ENCODE measurements around the gene ADAMTS3.

ADAMTS3 gene

DNA sequence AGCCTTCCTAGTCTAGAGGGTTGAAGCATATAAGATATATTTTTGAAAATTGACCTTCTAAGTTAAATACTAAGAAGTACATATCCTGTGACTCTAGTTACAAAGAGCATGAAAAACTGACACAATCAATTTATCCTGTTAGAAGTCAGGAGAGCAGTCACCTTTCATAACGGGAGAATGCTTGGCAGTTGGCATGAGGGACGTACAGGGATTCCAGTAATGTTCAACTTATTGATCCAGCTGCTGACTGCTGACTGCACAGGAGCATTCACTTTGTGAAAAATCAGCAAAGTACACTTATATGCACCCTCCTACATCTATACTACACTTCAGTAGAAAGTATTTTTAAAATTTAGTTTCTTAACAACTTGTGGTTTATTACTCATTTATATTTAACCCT lies 4.2 kb downstream of the ADAMTS3 start:
- TF ChIP-seq, protein P1, sequence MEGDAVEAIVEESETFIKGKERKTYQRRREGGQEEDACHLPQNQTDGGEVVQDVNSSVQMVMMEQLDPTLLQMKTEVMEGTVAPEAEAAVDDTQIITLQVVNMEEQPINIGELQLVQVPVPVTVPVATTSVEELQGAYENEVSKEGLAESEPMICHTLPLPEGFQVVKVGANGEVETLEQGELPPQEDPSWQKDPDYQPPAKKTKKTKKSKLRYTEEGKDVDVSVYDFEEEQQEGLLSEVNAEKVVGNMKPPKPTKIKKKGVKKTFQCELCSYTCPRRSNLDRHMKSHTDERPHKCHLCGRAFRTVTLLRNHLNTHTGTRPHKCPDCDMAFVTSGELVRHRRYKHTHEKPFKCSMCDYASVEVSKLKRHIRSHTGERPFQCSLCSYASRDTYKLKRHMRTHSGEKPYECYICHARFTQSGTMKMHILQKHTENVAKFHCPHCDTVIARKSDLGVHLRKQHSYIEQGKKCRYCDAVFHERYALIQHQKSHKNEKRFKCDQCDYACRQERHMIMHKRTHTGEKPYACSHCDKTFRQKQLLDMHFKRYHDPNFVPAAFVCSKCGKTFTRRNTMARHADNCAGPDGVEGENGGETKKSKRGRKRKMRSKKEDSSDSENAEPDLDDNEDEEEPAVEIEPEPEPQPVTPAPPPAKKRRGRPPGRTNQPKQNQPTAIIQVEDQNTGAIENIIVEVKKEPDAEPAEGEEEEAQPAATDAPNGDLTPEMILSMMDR (IDR thresholded peaks at IDR 0.05) = no peak

DNA sequence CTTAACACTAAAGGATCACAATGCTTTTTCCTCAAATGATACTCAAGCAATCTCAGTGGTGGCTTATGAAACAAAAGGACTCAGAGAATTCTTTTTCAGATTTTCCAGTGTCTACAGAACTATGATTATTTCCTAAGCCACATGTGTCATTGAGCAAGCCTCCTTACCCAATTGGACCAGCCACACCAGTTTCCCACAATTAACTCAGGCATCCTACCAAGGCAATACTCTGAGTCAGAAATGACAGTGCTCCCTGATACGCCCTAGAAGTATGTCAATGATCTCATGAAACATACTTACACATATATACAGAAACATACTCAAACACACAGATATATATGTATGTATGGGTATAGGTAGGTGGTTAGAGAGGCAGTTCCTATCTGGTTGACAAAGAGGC lies 4.8 kb downstream of the ADAMTS3 start:
- TF ChIP-seq, protein P1 (IDR thresholded peaks at IDR 0.05) = no peak

DNA sequence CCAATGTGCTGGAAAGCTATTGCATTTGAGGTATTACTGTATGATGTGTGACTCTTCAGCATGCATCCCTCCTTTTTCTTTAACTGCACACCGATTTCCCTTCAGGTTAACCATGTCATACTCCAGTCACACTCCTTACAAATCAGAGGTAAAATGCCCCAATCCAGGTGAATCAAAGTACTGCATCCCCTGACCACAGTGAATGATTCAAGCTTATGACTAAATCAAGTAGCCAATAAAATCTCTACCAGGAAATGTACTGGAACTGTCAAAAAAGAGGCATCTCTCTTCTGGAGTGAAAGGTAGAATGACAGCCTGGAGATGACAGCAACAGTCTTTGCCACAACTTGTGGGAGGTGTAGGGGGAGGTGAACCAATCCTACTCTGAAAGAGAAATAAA lies 10.4 kb downstream of the ADAMTS3 start:
- TF ChIP-seq, protein P1 (IDR thresholded peaks at IDR 0.05) = no peak

DNA sequence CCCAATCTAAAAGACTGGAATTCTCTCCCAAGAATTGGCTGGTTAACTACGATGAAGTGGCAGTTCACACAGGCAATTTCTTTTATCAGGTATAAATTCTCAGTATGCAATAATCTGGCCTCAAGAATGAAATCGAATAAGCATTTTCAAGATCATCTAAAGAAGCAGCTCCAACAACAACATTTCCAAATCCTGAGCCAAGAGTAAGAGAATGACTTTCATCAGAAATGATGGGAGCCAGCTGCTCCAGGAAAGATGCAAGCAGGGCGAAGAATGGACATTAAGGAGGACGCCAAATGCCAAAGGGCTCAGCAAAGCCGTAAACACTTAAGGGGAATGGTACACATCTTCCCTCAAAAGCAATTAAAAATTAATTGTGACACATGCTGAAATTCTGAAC lies 12.0 kb downstream of the ADAMTS3 start:
- TF ChIP-seq, protein P1 (IDR thresholded peaks at IDR 0.05) = no peak

DNA sequence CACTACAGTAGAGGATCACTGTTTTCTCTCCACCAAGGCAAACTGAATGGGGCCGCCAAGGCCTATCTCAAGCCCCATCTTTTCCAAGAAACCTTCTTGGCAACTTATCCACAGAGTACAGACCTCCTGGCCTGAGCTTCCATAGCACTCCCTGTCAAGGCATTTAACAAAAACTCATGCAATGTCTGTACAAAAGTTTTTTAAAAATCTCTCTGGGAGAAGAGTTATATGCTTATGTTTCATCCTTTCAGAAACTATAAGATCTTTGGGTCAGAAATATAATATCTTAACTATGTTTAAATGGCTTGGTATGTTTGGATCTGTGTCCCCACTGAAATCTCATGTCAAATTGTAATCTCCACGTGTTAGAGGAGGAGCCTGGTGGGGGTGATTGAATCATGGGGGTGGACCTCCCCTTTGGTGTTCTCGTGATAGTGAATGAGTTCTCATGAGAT lies 13.6 kb downstream of the ADAMTS3 start:
- TF ChIP-seq, protein P1 (IDR thresholded peaks at IDR 0.05) = no peak

DNA sequence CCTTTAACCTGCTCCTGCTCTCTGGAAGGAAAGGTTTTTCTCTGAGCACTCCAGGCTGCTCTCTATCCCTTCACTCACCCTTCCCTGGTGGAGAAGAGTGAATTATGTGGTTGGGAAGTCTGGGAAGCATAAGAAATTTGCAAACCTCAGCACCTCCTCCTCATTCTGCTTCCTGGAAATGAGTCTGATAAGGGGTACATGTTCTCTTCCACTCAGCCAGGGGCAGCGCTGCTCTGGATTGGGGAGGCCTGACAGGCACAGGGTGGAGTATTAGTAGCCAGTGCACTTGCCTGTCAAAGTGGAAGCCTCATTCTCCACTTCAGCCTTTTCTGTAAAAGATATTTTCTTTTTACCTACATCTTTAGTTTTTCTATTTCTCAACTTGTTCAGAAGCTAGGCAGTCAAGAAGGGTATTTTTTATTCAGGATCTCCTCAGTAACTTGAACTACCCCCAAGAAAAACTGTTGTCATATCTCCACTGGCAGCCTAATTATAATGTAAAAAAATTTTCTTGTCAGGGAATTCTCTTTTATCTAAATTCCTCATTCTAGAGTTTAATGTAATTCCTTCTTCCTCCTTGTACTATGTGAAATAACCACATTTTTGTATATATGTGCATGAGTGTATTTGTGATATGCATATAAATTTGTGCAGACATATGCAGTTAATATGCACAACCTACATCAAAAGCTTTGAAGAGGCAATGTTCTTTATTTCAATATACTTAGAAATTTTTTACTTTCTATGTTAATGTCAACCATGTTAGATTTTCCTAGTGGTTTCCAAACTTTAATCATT lies 15.3 kb downstream of the ADAMTS3 start:
- TF ChIP-seq, protein P1 (IDR thresholded peaks at IDR 0.05) = no peak

DNA sequence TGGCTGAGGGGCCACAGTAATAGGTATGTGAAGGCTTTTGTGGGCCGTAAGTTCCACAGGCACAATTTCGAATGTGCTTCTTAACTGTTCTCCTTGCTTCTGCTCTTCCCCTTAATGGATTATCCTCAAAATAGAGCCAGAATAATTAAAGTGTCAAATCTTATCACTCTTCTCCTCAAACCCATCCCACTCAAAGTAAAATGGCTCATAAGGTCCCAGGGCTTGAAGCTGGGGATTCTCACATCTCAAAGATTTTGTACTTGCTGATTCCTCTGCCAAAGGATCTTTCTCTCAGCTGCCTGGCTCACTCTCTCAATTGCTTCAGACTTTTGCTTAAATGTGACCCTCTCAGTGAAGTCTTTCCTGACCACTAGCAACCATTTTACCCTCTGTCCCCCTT lies 16.6 kb downstream of the ADAMTS3 start:
- TF ChIP-seq, protein P1 (IDR thresholded peaks at IDR 0.05) = no peak

All from LNCAP (cell line).